Calu3 (cell line): ENCODE results near the gene LRMDA. TPM values are rescaled to one million over a fixed set of nuclear protein-coding genes. Genes with fewer than 3 reads are reported as not detected.

Experiments
- BruUV-seq: library from RNA; stranded (reverse); fragments of 400-500 nt; replicated peaks from 2 replicates; lab custom pipeline; 2021; lab: Mats Ljungman, UMichigan
- CTCF ChIA-PET: fragments of 300-600 bp; sonication (Branson Sonifier 250); formaldehyde crosslinking; loops from one replicate; lab custom pipeline; 2022; ENCODE audit warnings: antibody characterized with exemption; lab: Charles Lee
- DNase-seq: peaks from one replicate; pipeline ENCODE4 v3.0.0; 2022
- H3K27ac Mint-ChIP-seq: one replicate; pipeline ENCODE4 v1.8.0; 2022; ENCODE audit warnings: mixed read lengths; ENCODE audit not compliant: unreplicated experiment
- H3K27me3 Mint-ChIP-seq: one replicate; pipeline ENCODE4 v1.8.0; 2022; ENCODE audit warnings: mixed read lengths; ENCODE audit not compliant: unreplicated experiment
- H3K36me3 Mint-ChIP-seq: one replicate; pipeline ENCODE4 v1.8.0; 2022; ENCODE audit warnings: mild to moderate bottlenecking, moderate library complexity, mixed read lengths; ENCODE audit not compliant: insufficient read depth, unreplicated experiment
- H3K4me1 Mint-ChIP-seq: one replicate; pipeline ENCODE4 v1.8.0; 2022; ENCODE audit warnings: mild to moderate bottlenecking, low read depth, mixed read lengths; ENCODE audit not compliant: unreplicated experiment
- H3K4me3 Mint-ChIP-seq: one replicate; pipeline ENCODE4 v1.8.0; 2022; ENCODE audit warnings: mild to moderate bottlenecking, low read depth, moderate library complexity, mixed read lengths; ENCODE audit not compliant: unreplicated experiment
- H3K9me3 Mint-ChIP-seq: one replicate; pipeline ENCODE4 v1.8.0; 2022; ENCODE audit warnings: low read depth, mixed read lengths; ENCODE audit not compliant: unreplicated experiment
- intact Hi-C: fragments of 100-400 bp; cut with micrococcal nuclease; formaldehyde crosslinking; loops from one replicate; pipeline ENCODE4 v1.10.0; 2022; ENCODE audit not compliant: unreplicated experiment
- total RNA-seq: library from RNA; stranded (reverse); gene quantifications from 2 replicates; pipeline ENCODE4 v1.2.3, GENCODE V29; 2022
- TF ChIP-seq, protein P1 (sequence below): fragments of 200-600 bp; IDR thresholded peaks from one replicate; pipeline ENCODE4 v1.8.0; 2022; ENCODE audit warnings: antibody characterized with exemption; ENCODE audit not compliant: unreplicated experiment

Gene LRMDA
- total RNA-seq, 1 experiment from 2014 or later = 7.6 TPM

DNA sequence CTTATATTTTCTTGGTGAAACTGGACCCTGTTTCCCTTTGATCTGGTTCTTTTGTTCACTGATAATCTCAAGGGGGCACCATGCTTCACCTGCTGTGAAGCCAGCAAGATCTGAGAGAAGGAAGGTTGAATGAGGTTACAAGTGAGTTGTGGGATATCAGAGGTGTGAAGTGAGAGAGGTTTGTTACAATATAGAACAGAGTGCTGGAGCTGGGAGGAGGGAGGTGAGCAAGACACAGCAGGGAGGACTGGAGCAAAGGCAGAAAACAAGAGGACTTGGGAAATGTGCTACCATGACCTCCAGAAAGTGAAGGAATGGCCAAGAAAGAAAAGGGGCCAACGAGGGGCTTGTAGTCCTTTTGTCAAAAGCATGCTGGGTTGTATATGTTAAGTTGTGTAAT, 156.6 kb downstream of the LRMDA start:
- peaks cover 2% of the 10 kb centered on the region for H3K9me3 Mint-ChIP-seq
- intact Hi-C loops = no loop called here
- no peaks in the 10 kb centered on the region for H3K36me3 Mint-ChIP-seq
- peaks cover 20% of the 10 kb centered on the region for H3K27me3 Mint-ChIP-seq
- H3K27ac Mint-ChIP-seq = no peak overlapping the region
- CTCF ChIA-PET = no interaction called here
- H3K4me3 Mint-ChIP-seq = no peak overlapping the region
- TF ChIP-seq, protein P1, sequence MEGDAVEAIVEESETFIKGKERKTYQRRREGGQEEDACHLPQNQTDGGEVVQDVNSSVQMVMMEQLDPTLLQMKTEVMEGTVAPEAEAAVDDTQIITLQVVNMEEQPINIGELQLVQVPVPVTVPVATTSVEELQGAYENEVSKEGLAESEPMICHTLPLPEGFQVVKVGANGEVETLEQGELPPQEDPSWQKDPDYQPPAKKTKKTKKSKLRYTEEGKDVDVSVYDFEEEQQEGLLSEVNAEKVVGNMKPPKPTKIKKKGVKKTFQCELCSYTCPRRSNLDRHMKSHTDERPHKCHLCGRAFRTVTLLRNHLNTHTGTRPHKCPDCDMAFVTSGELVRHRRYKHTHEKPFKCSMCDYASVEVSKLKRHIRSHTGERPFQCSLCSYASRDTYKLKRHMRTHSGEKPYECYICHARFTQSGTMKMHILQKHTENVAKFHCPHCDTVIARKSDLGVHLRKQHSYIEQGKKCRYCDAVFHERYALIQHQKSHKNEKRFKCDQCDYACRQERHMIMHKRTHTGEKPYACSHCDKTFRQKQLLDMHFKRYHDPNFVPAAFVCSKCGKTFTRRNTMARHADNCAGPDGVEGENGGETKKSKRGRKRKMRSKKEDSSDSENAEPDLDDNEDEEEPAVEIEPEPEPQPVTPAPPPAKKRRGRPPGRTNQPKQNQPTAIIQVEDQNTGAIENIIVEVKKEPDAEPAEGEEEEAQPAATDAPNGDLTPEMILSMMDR = no peak
- no peaks in the 10 kb centered on the region for H3K4me1 Mint-ChIP-seq
- DNase-seq = no peak
- no TSS peak for BruUV-seq

DNA sequence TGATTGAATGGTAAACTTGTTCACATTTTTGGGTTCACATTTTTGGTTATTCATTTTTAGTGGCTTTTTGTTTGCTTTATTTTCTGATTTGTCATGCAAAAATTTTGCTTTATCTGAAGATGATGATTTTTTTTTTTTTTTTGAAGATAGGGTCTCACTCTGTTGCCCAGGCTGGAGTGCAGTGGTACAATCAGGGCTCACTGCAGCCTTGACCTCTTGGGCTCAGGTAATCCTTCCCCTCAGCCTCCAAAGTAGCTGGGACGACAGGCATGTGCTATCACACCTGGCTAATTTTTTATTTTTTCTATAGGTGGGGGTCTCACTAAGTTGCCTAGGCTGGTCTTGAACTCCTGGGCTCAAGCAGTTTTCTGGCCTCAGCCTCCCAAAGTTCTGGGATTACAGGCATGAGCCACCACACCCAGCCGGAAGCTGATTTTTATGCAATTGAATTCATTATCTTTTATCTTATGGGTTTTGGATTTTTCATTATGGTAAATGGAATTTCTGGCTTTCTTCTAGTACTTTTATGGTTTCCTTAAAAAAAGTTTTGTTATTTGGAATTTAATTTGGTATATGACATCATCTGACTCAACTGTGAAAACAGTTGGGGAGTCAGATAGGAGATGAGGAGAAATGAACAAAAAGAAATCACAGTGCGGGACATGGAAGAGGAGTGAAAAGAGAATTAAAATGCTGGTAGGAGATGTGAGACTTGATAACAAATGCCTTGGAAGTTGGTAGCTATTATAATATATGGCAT, 158.7 kb downstream of the LRMDA start:
- Mint-ChIP-seq H3K27me3 (peaks cover 12% of the 10 kb centered on the region), H3K9me3 (no peaks in the 10 kb centered on the region), H3K4me1 (no peaks in the 10 kb centered on the region), H3K27ac (no peak overlapping the region), H3K36me3 (no peaks in the 10 kb centered on the region), H3K4me3 (no peak overlapping the region)
- intact Hi-C loops = no loop called here
- CTCF ChIA-PET = no interaction called here
- TF ChIP-seq, protein P1 = no peak
- DNase-seq = no peak
- no TSS peak for BruUV-seq

DNA sequence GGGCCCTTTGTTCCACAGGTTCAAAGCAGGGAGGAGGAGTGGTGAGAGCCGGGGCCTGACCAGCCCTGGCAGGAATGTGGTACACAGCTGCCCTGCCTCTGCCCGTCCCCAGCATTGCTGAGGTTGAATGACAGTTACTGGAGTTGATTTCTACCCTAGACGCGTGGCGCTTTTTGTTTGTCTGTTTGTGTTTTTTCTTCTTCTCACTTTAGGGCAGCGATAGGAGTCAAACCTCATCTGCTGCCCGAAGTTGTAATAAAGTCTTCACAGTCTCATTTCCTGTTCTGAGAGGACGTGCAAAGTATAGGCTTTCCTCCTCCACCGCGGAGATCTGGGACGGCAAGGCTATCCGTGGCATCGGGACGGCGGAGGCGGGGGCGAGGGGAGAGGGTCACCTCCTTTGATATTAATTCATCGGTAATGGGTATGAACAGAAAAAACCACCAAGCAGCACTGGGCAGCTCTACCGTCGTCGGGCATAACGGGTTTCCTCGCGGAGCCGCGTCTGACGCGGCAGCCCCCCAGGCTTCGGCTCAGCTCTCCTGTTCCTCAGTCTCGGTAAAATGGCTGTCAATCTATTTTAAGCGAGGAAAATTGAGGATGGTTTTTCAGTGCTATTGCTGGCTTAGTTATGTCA, 160.8 kb downstream of the LRMDA start:
- no peak for DNase-seq
- TF ChIP-seq, protein P1 = no peak
- Mint-ChIP-seq H3K9me3 (no peaks in the 10 kb centered on the region), H3K4me3 (no peak overlapping the region), H3K36me3 (no peaks in the 10 kb centered on the region), H3K27me3 (peaks cover 23% of the 10 kb centered on the region), H3K4me1 (no peaks in the 10 kb centered on the region), H3K27ac (no peak overlapping the region)
- BruUV-seq = no TSS peak
- intact Hi-C loops = no loop called here
- CTCF ChIA-PET = no interaction called here

DNA sequence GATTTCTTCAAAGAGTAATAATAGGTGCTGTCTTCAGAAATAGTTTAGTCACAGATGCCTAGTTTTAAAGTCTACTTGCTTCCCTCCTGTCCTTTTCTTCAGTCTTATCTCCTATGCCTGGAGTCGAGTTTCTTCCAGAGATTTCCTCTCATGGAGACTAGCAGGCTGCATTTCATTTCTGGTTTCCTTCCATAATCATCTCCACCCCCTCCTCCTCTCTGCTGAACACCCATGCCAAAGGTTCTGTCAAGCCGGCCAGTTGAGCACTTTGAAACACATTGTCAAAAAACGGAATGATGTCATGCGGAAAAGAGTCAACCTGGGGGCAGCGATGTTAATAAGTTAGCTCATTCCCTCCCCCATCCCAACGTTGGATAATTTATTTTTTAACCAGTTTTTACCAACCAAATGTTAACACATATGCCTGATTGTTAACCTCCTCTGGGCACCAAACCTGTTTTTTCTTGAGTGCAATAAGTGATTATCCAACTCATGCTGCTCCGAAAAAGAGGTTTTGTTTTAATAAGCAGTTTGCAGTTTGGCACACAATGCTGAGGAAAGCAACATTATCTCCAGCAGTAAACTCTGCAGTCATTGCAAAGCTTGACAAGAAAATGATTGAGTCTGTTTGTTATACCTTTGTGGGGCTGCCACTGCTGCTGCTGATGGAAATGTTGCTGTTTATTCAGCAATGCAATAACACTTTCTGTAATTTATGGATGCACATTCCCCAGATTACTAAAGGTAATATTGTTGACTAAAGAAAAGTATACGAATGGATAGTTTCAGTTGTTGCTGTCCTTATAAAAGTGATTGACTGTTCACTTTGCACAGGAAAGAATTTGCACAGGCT, 161.6 kb downstream of the LRMDA start:
- no peaks in the 10 kb centered on the region for H3K4me1 Mint-ChIP-seq
- H3K27ac Mint-ChIP-seq = no peak overlapping the region
- CTCF ChIA-PET = no interaction called here
- no peak overlapping the region for H3K4me3 Mint-ChIP-seq
- H3K36me3 Mint-ChIP-seq = no peaks in the 10 kb centered on the region
- peaks cover 23% of the 10 kb centered on the region for H3K27me3 Mint-ChIP-seq
- intact Hi-C loops = no loop called here
- no peak for DNase-seq
- TF ChIP-seq, protein P1 = no peak
- H3K9me3 Mint-ChIP-seq = no peaks in the 10 kb centered on the region
- BruUV-seq = no TSS peak
